Adipocyte (in vitro differentiated cells): ENCODE measurements around the gene CBR1.

Experiments used
- DNase-seq: peaks from one replicate; pipeline ENCODE4 v3.0.0-alpha.2; 2015; ENCODE audit warnings: low read depth
- H3K27me3 ChIP-seq: replicated peaks from 2 replicates; pipeline ENCODE4 v1.7.0; 2013; ENCODE audit warnings: mild to moderate bottlenecking, low read length, moderate library complexity; ENCODE audit not compliant: control insufficient read depth, insufficient read depth
- H3K36me3 ChIP-seq: 2 replicates; pipeline ENCODE4 v1.7.0; 2013; ENCODE audit warnings: low read length, mild to moderate bottlenecking, moderate library complexity; ENCODE audit not compliant: control insufficient read depth, insufficient read depth, severe bottlenecking
- H3K4me1 ChIP-seq: 2 replicates; pipeline ENCODE4 v1.7.0; 2013; ENCODE audit warnings: mild to moderate bottlenecking, low read length, moderate library complexity; ENCODE audit not compliant: control insufficient read depth, insufficient read depth
- H3K4me3 ChIP-seq: 2 replicates; pipeline ENCODE4 v1.7.0; 2013; ENCODE audit warnings: mild to moderate bottlenecking, low read length, moderate library complexity
- H3K9ac ChIP-seq: 2 replicates; pipeline ENCODE4 v1.7.0; 2013; ENCODE audit warnings: mild to moderate bottlenecking, low read length, moderate library complexity
- H3K9me3 ChIP-seq: 2 replicates; pipeline ENCODE4 v1.7.0; 2013; ENCODE audit warnings: mild to moderate bottlenecking, low read length, moderate library complexity; ENCODE audit not compliant: control insufficient read depth

Gene CBR1

DNA sequence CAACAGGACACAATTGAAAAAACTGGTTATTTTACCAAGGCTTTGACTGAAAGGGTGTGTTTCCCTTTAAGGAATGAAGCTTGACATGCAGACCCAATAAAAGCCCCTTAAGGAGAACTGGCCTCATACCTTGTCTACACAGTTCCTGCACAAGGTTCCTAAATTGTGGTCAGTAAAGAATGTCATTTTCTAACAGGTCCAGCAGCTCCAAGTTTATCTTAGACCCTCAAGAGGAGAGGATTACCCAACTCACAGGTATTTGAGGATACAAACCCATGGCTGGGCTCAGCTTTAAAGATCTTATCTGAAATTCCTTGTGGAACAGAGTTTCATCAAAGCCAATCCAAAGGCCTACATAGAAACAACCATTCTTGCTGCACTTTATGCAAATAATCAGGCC, 33.6 kb downstream of the CBR1 start:
- Histone ChIP-seq H3K36me3 (no peaks in the 10 kb centered on the region), H3K9me3 (no peaks in the 10 kb centered on the region), H3K9ac (no peak overlapping the region), H3K4me3 (no peak overlapping the region), H3K27me3 (peaks cover 15% of the 10 kb centered on the region), H3K4me1 (peaks cover 5% of the 10 kb centered on the region)
- DNase-seq: no peak

DNA sequence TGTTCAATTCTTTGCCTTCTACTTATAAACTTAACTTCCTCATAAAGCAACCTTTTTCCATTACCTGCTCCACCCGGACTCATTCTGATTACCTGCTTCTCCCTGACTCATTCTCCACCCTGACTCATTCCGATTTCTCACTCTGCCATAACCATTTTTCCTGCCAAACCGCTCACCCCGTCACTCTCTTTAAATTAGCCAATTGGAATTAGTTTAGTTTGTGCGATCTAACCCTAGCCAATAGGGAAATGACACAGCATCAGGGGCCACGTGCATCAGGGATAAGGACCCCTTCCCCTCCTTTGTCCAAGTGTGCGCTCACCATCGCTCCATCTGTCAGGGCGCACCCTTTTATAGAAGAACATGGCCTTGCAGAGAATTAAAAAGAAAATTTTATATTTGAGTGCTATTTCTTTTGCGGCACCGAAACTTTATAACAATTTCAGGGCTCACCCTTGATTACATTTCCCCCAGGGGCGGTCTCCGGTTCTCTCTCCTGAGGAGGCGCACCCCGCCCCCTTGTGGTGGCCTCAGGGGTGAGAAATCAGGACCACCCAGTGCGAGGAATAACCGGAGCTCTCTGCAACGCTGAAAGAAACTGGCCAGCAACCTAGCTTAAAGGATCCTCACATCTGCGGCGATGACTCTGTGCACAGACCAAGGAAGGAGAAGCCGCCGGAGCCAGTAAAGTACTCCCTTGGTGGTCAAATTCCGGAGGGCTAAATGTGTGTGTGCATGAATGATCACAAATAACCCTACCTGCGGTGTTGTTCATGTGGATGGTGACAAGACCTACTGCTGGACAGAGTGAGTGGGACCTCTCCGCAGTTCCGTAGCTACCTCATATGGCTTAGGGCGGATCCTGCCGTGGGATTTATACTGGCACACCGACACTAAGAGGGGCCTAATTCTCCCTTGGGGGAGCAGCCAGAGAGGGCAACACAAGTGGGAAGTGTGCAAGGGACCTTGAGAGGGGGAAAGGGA, 34.8 kb downstream of the CBR1 start:
- no peaks in the 10 kb centered on the region for H3K36me3 ChIP-seq
- no peak overlapping the region for H3K9ac ChIP-seq
- peak; percentile 57 for DNase-seq
- peak overlapping the region; percentile 61 for H3K4me3 ChIP-seq
- H3K9me3 ChIP-seq: no peaks in the 10 kb centered on the region
- peaks cover 15% of the 10 kb centered on the region for H3K27me3 ChIP-seq
- H3K4me1 ChIP-seq: peaks cover 5% of the 10 kb centered on the region

- Histone ChIP-seq H3K27me3 (peaks cover 12% of the 10 kb centered on the region), H3K4me3 (peak overlapping the region; percentile 61), H3K36me3 (no peaks in the 10 kb centered on the region), H3K4me1 (peaks cover 5% of the 10 kb centered on the region), H3K9ac (no peak overlapping the region), H3K9me3 (no peaks in the 10 kb centered on the region)
- no peak for DNase-seq
These were observed 35.6 kb downstream of the CBR1 start for GRCh38 chr21:36105327-36105842.

DNA sequence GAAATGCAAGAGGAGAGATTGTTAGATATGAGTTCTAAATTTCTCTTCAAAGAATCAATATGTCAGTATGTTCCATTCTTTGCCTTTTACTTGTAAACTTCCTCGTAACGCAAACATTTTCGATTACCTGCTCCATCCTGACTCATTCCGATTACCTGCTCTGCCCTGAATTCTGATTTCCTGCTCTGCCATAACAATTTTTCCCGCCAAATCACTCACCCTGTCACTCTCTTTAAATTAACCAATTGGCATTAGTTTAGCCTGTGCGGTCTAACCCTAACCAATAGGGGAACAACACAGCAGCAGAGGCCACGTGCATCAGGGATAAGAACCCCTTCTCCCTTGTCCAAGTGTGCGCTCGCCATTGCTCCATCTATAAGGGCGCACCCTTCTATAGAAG, 40.0 kb downstream of the CBR1 start:
- Histone ChIP-seq H3K9me3 (no peaks in the 10 kb centered on the region), H3K27me3 (peaks cover 6% of the 10 kb centered on the region), H3K36me3 (no peaks in the 10 kb centered on the region), H3K4me1 (peaks cover 17% of the 10 kb centered on the region), H3K4me3 (no peak overlapping the region), H3K9ac (no peak overlapping the region)
- DNase-seq: no peak

GRCh38 chr21:36111238-36111637, 41.4 kb downstream of the CBR1 start:
- Histone ChIP-seq H3K27me3 (no peaks in the 10 kb centered on the region), H3K9me3 (no peaks in the 10 kb centered on the region), H3K36me3 (no peaks in the 10 kb centered on the region), H3K9ac (no peak overlapping the region), H3K4me1 (peaks cover 17% of the 10 kb centered on the region), H3K4me3 (no peak overlapping the region)
- DNase-seq: no peak

DNA sequence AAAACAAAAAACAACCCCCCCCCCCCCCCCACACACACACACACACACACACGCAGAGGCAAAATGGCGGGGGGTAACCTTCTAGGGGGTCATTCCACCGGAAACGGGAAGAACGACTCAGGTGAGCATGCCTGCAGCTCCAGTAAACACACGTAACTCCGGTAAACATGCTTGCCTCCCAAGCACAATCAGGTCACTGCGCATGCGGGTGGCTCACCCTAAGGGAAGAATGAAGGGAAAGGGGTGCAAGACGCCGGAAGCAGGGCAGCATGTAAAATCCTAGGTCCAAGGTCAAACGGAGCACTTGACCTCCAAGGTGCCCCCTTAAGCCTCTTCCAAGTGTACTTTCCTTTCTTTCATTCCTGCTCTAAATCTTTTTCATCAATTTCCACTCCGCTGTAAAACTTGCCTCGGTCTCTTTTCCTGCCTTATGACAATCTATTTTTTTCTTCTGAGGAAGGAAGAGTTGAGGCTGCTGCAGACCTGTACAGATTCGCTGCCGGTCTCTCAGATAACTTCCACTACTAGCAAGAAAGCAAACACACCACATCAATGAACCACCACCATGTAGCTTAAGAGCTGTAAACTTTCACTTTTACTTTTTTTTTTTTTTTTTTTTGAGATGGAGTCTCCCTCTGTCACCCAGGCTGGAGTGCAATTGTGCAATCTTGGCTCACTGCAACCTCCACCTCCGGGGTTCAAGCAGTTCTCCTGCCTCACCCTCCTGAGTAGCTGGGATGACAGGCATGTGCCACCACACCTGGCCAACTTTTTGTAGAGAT, 44.0 kb downstream of the CBR1 start:
- DNase-seq: no peak
- Histone ChIP-seq H3K27me3 (no peaks in the 10 kb centered on the region), H3K9ac (no peak overlapping the region), H3K9me3 (peaks cover 4% of the 10 kb centered on the region), H3K36me3 (no peaks in the 10 kb centered on the region), H3K4me1 (peaks cover 17% of the 10 kb centered on the region), H3K4me3 (no peak overlapping the region)

DNA sequence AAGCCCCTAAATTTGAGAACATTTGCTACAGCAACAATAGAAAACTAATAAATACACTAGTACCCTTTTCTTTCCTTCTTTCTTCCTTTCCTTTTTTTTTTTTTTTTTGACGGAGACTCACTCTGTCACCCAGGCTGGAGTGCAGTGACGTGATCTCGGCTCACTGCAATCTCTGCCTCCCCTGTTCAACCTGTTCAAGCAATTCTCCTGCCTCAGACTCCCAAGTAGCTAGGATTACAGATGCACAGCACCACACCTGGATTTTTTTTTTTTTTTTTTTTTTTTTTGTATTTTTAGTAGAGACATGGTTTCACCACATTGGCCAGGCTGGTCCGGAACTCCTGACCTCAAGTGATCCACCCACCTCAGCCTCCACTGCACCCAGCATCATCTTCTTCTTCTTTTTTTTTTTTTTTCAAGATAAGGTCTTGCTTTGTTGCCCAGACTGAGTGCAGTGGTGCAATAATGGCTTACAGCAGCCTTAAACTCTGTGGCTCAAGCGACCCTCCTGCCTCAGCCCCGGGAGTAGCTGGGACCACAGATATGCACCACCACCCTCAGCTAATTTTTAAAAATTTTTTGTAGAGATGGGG, 45.4 kb downstream of the CBR1 start:
- Histone ChIP-seq H3K27me3 (no peaks in the 10 kb centered on the region), H3K4me1 (peaks cover 22% of the 10 kb centered on the region), H3K36me3 (no peaks in the 10 kb centered on the region), H3K4me3 (no peak overlapping the region), H3K9me3 (peaks cover 4% of the 10 kb centered on the region), H3K9ac (no peak overlapping the region)
- no peak for DNase-seq

DNA sequence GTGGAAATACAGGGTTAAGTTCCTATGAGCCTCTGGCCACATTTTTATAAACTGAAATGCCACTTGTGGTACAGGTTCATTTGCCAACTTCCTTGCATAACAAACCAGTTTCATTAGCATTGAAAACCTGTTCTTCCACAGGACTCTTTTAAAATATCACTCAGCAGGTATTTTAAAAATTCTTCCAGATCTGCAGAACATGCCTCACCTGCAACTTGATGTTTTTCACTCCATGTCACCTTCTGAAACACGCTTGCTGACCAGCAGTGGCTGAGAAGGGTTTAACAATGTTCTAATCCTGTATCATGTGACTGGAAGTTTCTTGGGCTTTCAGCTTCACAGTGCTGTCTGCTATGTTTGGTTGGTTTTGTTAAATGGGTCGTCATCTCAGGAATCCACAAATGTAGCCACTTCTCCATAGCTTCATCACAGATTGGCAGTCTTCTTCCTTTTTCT, 47.5 kb downstream of the CBR1 start:
- no peaks in the 10 kb centered on the region for H3K36me3 ChIP-seq
- H3K27me3 ChIP-seq: no peaks in the 10 kb centered on the region
- peaks cover 4% of the 10 kb centered on the region for H3K9me3 ChIP-seq
- H3K4me1 ChIP-seq: peaks cover 26% of the 10 kb centered on the region
- H3K4me3 ChIP-seq: no peak overlapping the region
- no peak overlapping the region for H3K9ac ChIP-seq
- DNase-seq: no peak

GRCh38 chr21:36120304-36120888, 50.6 kb downstream of the CBR1 start:
- Histone ChIP-seq H3K4me1 (peaks cover 11% of the 10 kb centered on the region), H3K4me3 (peak overlapping the region; percentile 39), H3K36me3 (no peaks in the 10 kb centered on the region), H3K9me3 (peaks cover 4% of the 10 kb centered on the region), H3K9ac (peak overlapping the region; percentile 49), H3K27me3 (no peaks in the 10 kb centered on the region)
- peak; percentile 36 for DNase-seq
